PC-3 (cell line): Measurements from ENCODE around the gene WDR1. TPM values are rescaled to one million over a fixed set of nuclear protein-coding genes. Genes with fewer than 3 reads are reported as not detected.

Experiments used
- ATAC-seq: fragments of 200-7000 bp; cut with Tn5 transposase; 2 replicates; pipeline ENCODE4 v1.9.1; 2020; ENCODE audit warnings: mild to moderate bottlenecking, moderate library complexity
- BruUV-seq: library from RNA; stranded (reverse); fragments of 400-500 nt; replicated peaks from 2 replicates; lab custom pipeline; 2021; lab: Mats Ljungman, UMichigan
- CTCF ChIA-PET: fragments of 300-600 bp; sonication (Branson Sonifier 250); formaldehyde crosslinking; loops from one replicate; lab custom pipeline; 2022; ENCODE audit warnings: antibody characterized with exemption; lab: Charles Lee
- POLR2A ChIA-PET: fragments of 300-600 bp; sonication (Branson Sonifier 250); formaldehyde crosslinking; loops from one replicate; lab custom pipeline; 2022; ENCODE audit warnings: antibody characterized with exemption; ENCODE audit not compliant: unreplicated experiment; lab: Charles Lee
- DNase-seq: peaks from one replicate; pipeline ENCODE4 v3.0.0-alpha.2; 2015
- H2AFZ ChIP-seq: fragments of 300-600 bp; sonication (generic); 2 replicates; pipeline ENCODE4 v1.6.0; 2016; ENCODE audit warnings: antibody characterized with exemption, low read length
- H3F3A ChIP-seq: fragments of 300-600 bp; sonication (generic); one replicate; pipeline ENCODE4 v1.6.0; 2017; ENCODE audit warnings: antibody characterized with exemption, low read length, control low read depth, mild to moderate bottlenecking; ENCODE audit not compliant: unreplicated experiment
- H3K27ac ChIP-seq: fragments of 300-600 bp; sonication (generic); 2 replicates; pipeline ENCODE4 v1.5.1; 2016; ENCODE audit warnings: mild to moderate bottlenecking, low read length
- H3K27me3 ChIP-seq: fragments of 300-600 bp; sonication (generic); 2 replicates; pipeline ENCODE4 v1.6.1; 2016; ENCODE audit warnings: low read length, mixed read lengths
- H3K36me3 ChIP-seq: fragments of 300-600 bp; sonication (generic); 2 replicates; pipeline ENCODE4 v1.6.1; 2016; ENCODE audit warnings: low read depth, mixed run types, low read length, mixed read lengths
- H3K4me1 ChIP-seq: fragments of 300-600 bp; sonication (generic); 2 replicates; pipeline ENCODE4 v1.5.1; 2016; ENCODE audit warnings: low read length; ENCODE audit not compliant: insufficient read depth
- H3K4me2 ChIP-seq: fragments of 300-600 bp; sonication (generic); 2 replicates; pipeline ENCODE4 v1.6.0; 2016; ENCODE audit warnings: low read length
- H3K4me3 ChIP-seq: fragments of 300-600 bp; sonication (generic); 2 replicates; pipeline ENCODE4 v1.5.1; 2016; ENCODE audit warnings: mild to moderate bottlenecking, low read length, mixed read lengths
- H3K79me2 ChIP-seq: fragments of 300-600 bp; sonication (generic); 2 replicates; pipeline ENCODE4 v1.6.1; 2017; ENCODE audit warnings: low read length, mixed read lengths
- H3K9ac ChIP-seq: fragments of 300-600 bp; sonication (generic); 2 replicates; pipeline ENCODE4 v1.6.0; 2016; ENCODE audit warnings: mild to moderate bottlenecking, low read length
- H3K9me2 ChIP-seq: fragments of 300-600 bp; sonication (generic); replicated peaks from 2 replicates; pipeline ENCODE4 v1.6.1; 2016; ENCODE audit warnings: mixed run types, low read length, mixed read lengths
- H3K9me3 ChIP-seq: fragments of 300-600 bp; sonication (generic); 2 replicates; pipeline ENCODE4 v1.6.1; 2016; ENCODE audit warnings: low read length, mixed read lengths
- H4K20me1 ChIP-seq: fragments of 300-600 bp; sonication (generic); 2 replicates; pipeline ENCODE4 v1.6.1; 2016; ENCODE audit warnings: low read length, mixed read lengths
- EZH2 ChIP-seq: fragments of 300-600 bp; sonication (generic); IDR thresholded peaks from one replicate; pipeline ENCODE4 v1.6.1; 2017; ENCODE audit warnings: antibody characterized with exemption, mild to moderate bottlenecking, low read length; ENCODE audit not compliant: unreplicated experiment
- EZH2phosphoT487 ChIP-seq: fragments of 300-600 bp; sonication (generic); IDR thresholded peaks from 2 replicates; pipeline ENCODE4 v1.6.1; 2018; ENCODE audit warnings: mild to moderate bottlenecking, antibody characterized with exemption, low read length, borderline replicate concordance
- intact Hi-C: fragments of 100-400 bp; cut with micrococcal nuclease; formaldehyde crosslinking; loops from 2 replicates; pipeline ENCODE4 v1.9.0; 2023
- total RNA-seq: library from RNA; depleted of rRNA; stranded (reverse); fragments of >200 nt; gene quantifications from 2 replicates; pipeline ENCODE4 v1.2.3, GENCODE V29; 2014
- TF ChIP-seq, protein P1 (sequence below): fragments of 300-600 bp; sonication (generic); conservative IDR thresholded peaks from 2 replicates; pipeline ENCODE4 v1.5.1; 2017; ENCODE audit warnings: antibody characterized with exemption, low read depth, mild to moderate bottlenecking, low read length

The WDR1 gene
- total RNA-seq, 1 experiment from 2014 or later = 150 TPM

DNA sequence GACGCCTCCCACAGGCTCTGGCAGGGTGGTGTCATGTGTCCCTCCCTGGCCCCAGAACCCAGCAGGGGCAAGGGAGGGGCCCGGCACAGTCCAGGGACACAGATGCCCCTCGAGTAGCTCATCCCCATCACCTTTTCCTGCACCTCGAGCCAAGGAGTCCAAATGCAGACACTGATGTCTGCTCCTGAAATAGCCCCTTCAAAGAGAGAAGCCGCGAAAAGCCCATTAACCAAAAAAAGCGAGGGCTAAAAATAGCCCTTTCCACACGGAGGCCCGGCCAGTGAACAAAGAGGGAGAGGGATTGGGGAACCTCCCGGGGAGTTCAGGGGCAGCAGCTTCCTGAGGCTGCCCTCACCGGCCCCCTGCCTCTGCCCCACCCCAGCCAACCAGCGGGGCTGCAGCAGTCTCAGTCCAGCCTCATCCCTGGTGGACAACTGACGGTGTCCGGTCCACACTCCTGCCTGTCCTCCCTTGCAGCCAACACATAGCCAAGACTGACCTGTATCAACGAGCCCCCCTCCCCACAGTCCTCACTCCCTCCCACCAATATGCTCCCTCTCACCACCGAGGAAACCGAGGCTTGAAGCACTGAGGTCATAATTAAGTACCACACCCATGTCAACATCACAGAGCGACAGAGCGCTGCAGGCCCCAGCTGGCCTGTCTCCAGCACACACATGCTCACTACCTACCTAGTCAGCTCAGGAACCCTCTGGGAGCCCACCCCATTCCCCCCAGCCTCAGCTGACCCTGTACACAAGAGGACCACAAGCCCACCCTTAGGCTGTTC lies 23.9 kb downstream of the WDR1 start:
- no peaks in the 10 kb centered on the region for H3K27me3 ChIP-seq
- no peak overlapping the region for H3K9ac ChIP-seq
- DNase-seq = no peak
- H3K4me3 ChIP-seq = no peak overlapping the region
- ChIA-PET CTCF (no interaction called here), POLR2A (no interaction called here)
- no peaks in the 10 kb centered on the region for H3K9me3 ChIP-seq
- no peak for ATAC-seq
- H3K36me3 ChIP-seq = peaks cover 40% of the 10 kb centered on the region; the same call in 1 of the 2 replicates
- H3F3A ChIP-seq = peaks cover 4% of the 10 kb centered on the region
- peaks cover 26% of the 10 kb centered on the region for H3K4me1 ChIP-seq
- no peak overlapping the region for H2AFZ ChIP-seq
- intact Hi-C loops = no loop called here
- TF ChIP-seq EZH2phosphoT487 (no peak), EZH2 (no peak)
- TF ChIP-seq, protein P1, sequence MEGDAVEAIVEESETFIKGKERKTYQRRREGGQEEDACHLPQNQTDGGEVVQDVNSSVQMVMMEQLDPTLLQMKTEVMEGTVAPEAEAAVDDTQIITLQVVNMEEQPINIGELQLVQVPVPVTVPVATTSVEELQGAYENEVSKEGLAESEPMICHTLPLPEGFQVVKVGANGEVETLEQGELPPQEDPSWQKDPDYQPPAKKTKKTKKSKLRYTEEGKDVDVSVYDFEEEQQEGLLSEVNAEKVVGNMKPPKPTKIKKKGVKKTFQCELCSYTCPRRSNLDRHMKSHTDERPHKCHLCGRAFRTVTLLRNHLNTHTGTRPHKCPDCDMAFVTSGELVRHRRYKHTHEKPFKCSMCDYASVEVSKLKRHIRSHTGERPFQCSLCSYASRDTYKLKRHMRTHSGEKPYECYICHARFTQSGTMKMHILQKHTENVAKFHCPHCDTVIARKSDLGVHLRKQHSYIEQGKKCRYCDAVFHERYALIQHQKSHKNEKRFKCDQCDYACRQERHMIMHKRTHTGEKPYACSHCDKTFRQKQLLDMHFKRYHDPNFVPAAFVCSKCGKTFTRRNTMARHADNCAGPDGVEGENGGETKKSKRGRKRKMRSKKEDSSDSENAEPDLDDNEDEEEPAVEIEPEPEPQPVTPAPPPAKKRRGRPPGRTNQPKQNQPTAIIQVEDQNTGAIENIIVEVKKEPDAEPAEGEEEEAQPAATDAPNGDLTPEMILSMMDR = no peak
- H3K27ac ChIP-seq = no peak overlapping the region
- H4K20me1 ChIP-seq = no peaks in the 10 kb centered on the region
- H3K4me2 ChIP-seq = no peak overlapping the region
- peaks cover 45% of the 10 kb centered on the region for H3K79me2 ChIP-seq
- H3K9me2 ChIP-seq = no peaks in the 10 kb centered on the region
- no TSS peak for BruUV-seq

GRCh38 chr4:10091531-10092181 lies 24.9 kb downstream of the WDR1 start:
- POLR2A ChIA-PET = no interaction called here
- Histone ChIP-seq H3K4me3 (no peak overlapping the region), H3K79me2 (peaks cover 45% of the 10 kb centered on the region), H4K20me1 (no peaks in the 10 kb centered on the region), H2AFZ (no peak overlapping the region), H3K4me1 (peaks cover 16% of the 10 kb centered on the region), H3K36me3 (peaks cover 36% of the 10 kb centered on the region; the same call in 1 of the 2 replicates), H3K27ac (no peak overlapping the region), H3K9me2 (no peaks in the 10 kb centered on the region), H3K4me2 (no peak overlapping the region), H3K27me3 (no peaks in the 10 kb centered on the region), H3K9me3 (no peaks in the 10 kb centered on the region), H3F3A (no peaks in the 10 kb centered on the region), H3K9ac (no peak overlapping the region)
- DNase-seq (no peak), ATAC-seq (no peak)
- CTCF ChIA-PET = no interaction called here
- BruUV-seq = no TSS peak
- TF ChIP-seq EZH2phosphoT487 (no peak), EZH2 (no peak)
- TF ChIP-seq, protein P1 = no peak
- intact Hi-C loops = no loop called here
